Epithelial cell of esophagus (primary cell): ENCODE results near the gene PRG2.

Experiments
- DNase-seq: peaks from one replicate; pipeline ENCODE4 v3.0.0; 2010; ENCODE audit warnings: low read depth
- H3K4me3 ChIP-seq: 2 replicates; pipeline ENCODE4 v1.5.1; 2011; ENCODE audit warnings: mild to moderate bottlenecking, low read length, control low read depth
- CTCF ChIP-seq: IDR thresholded peaks from 2 replicates; pipeline ENCODE4 v1.5.1; 2011; ENCODE audit warnings: low read depth, mild to moderate bottlenecking, low read length, control low read depth, inconsistent platforms; ENCODE audit not compliant: insufficient read depth; ENCODE audit errors: missing control alignments

The PRG2 gene

GRCh38 chr11:57426439-57426928, 36.0 kb upstream of the PRG2 start:
- no peak for TF ChIP-seq CTCF
- DNase-seq, result peak; percentile 54
- H3K4me3 ChIP-seq, result peak overlapping the region; percentile 31

- no peak for TF ChIP-seq CTCF
- no peak overlapping the region for H3K4me3 ChIP-seq
- peak; percentile 60 for DNase-seq
Measured at GRCh38 chr11:57425565-57426438, 35.4 kb upstream of the PRG2 start.

DNA sequence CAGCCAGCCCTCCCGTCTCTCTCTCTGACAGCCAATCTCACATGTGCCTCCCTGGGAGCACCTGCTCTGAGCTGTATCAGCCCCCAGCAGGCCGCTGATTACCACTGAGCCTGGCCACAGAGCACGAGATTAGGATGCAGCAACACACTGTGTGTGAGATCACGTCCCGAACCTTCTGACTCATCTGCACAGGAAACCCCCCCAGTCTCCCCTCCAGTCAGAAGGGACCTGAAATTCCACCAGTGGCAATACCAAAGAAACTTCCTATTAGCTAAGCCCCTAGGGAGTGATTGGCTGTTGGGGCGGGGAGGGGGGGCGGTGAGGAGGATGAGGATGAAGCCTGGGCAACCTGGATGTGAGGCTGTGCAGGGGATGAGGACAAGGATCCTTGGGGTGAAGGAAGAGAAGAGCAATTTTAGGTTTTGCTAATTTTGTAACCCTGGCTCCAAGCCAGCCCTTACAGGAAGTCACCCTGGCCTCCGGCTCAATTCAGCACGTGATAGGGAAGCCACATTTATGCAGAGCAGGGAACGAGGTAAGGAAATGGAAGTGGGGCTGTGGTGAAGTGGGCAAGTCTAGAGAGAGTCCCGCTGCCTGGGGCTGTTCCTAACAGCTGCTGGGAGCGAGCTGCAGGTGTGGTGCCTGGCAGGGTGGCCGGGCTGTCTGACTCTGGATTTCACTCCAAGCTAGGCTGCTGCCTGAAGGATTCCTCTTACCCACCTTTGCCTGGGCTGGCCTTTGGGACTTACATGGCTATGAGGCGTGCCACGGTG, 34.5 kb upstream of the PRG2 start:
- TF ChIP-seq CTCF, result no peak
- H3K4me3 ChIP-seq, result no peak overlapping the region

GRCh38 chr11:57424137-57424791, 33.8 kb upstream of the PRG2 start:
- TF ChIP-seq CTCF, result no peak
- no peak overlapping the region for H3K4me3 ChIP-seq
- no peak for DNase-seq

More for the DNA sequence above, 34.5 kb upstream of the PRG2 start:
- peak; percentile 84 for DNase-seq

DNA sequence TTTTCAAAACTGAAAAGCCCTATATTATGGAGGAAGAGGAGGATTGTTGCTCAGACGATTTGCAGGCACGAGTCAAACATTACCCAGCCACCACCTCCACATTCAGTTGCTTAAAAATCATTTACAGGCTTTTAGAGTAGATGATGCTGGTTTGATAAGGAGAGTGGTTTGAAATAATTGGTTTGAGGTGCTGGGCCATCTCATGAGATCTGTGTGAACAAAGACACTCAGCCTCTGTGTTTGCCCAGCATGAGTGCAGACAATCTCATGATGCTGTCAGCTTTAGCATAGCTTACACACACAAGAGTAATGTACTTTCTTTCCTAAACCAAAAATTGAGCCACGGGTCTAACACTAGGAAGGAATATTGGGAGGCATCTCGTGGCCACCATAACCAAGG, 32.2 kb upstream of the PRG2 start:
- no peak for DNase-seq
- no peak overlapping the region for H3K4me3 ChIP-seq
- TF ChIP-seq CTCF, result no peak

DNA sequence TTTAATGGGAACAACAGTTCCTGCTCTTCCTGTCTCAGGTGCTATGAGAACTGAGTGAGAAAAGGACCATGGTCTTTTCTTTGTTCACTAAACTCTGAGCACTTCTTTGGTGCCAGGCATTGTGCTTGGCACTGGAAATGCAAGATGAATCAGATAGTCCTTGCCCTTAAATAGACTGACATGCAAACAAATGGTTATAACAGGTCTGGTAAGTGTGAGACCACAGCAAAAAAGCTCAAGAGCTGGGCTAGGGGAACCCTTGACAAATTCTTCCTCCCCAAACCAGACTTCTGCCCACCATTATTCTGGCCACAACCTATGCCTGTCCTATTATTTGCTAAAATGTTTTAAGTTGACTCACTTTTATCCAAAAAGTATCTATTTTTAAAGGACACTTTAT, 31.4 kb upstream of the PRG2 start:
- TF ChIP-seq CTCF, result no peak
- no peak overlapping the region for H3K4me3 ChIP-seq
- no peak for DNase-seq
